Cardiac fibroblast (primary cell): ENCODE measurements around the gene TGFB2.

Experiments
- DNase-seq, 2 donors: peaks; one replicate each; pipeline versions ENCODE4 v3.0.0 to v3.0.0-alpha.2; 2010; ENCODE audit warnings: low read depth in 2 of 2
- H3K4me3 ChIP-seq, 2 donors: replicated peaks in 1 of 2; 1 replicate in 1 of 2; 2 replicates in 1 of 2; pipeline ENCODE4 v1.5.1; 2011; ENCODE audit warnings: low read depth in 2 of 2, low read length in 2 of 2, mild to moderate bottlenecking in 2 of 2, moderate library complexity in 1 of 2
- CTCF ChIP-seq: IDR thresholded peaks from one replicate; pipeline ENCODE4 v1.5.1; 2011; ENCODE audit warnings: low read depth, mild to moderate bottlenecking, low read length, inconsistent platforms

Gene TGFB2

GRCh38 chr1:218394989-218395388 is 49.9 kb downstream of the TGFB2 start:
- TF ChIP-seq CTCF, result no peak
- no peak for DNase-seq
- no peak overlapping the region for H3K4me3 ChIP-seq

DNA sequence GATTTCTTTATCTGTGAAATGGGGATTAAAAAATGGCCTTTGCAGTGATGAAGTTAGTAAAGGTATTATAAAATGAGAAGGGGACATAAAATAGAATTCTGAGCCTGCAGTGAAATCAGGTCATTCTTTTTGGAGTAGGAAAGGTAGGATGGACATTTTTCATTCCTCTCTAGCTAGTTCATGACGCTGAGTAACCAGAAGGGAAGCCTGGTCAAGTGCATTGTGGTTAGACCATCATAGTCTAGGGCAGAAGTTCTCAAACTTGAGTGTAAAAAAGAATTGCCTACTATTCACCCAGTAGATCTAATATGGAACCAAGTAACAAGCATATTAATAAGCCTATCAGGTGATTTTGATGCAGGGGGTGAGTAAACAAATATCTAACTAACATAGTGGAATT is 50.8 kb downstream of the TGFB2 start:
- TF ChIP-seq CTCF, result no peak
- H3K4me3 ChIP-seq, result no peak overlapping the region
- no peak for DNase-seq

GRCh38 chr1:218397752-218398339 is 52.7 kb downstream of the TGFB2 start:
- no peak for TF ChIP-seq CTCF
- H3K4me3 ChIP-seq, result no peak overlapping the region
- DNase-seq, result peak; percentile 37 to 56

GRCh38 chr1:218400624-218401023 is 55.5 kb downstream of the TGFB2 start:
- TF ChIP-seq CTCF, result no peak
- no peak overlapping the region for H3K4me3 ChIP-seq
- no peak for DNase-seq

GRCh38 chr1:218401441-218401997 is 56.4 kb downstream of the TGFB2 start:
- no peak for DNase-seq
- no peak overlapping the region for H3K4me3 ChIP-seq
- no peak for TF ChIP-seq CTCF

DNA sequence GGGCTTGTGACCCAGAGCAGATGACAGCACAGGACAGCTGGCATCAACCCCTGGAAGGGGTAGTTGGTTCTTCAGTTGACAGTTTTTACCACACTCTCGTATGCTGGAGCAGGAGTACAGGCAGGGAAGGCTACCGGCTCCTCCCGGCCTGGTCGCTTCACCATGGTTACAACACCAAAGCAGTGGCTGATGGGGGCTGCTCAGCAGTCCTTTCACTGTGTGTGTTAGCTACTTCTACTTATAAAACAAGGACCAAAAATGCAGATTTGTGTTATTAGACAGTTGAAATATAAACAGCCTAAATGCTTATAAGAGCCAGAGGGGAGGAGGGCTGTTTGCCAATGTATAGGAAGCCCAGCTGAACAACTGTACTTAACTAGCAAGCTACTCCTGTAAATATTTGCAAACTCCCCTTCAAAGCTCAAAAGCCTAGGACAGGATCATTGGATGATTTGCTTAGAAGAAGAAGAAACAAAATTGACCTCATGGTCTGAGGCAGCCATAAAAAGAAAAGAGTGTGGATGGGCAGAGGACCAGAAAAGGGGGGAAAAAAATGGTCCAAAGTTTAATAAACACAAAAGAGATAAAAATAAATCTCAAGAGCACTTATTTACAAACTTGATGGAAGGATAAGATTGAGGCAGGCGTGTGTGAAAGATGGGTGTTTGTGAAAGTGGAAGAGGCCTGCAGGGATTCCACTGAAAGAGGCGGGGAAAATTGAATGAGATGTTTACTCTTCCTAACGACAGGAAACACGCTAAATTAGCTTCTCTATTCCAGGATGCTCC is 57.1 kb downstream of the TGFB2 start:
- DNase-seq, result no peak
- H3K4me3 ChIP-seq, result no peak overlapping the region
- TF ChIP-seq CTCF, result no peak
